ENCODE results near the gene WBP2NL. TPM values are rescaled to one million over a fixed set of nuclear protein-coding genes. Genes with fewer than 3 reads are reported as not detected.

The WBP2NL gene
- total RNA-seq, 1 experiment from 2014 or later: 1.2 TPM

DNA sequence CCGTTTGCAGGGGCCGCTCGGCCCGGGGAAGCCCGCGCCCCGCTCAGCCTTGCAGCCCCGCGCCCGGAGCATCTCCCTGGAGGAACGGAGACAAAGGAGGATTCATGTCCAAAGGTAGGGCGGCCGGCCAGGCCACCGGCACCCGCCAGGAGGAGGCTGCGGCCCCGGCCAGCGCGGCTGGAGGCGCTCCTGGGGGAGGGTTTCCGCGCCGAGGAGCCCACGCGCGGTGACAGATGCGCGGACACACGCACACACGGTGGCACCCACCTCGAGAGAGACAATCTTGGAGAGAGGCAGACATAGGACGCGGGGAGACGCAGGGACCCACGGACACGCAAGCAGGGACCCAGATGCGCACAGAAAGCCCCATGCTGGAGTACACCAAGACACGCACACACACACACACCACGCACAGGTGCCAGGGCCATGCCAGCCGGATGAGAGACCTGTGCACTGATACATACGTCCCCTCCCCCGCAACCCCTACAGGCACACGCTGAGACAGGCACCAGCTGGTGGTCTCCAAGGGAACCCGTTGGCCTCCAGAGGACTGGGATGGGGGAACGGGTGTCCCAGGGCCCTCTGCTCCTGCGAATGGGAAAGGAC lies 21.5 kb upstream of the WBP2NL start:
- DNase-seq (ENCODE audit: extremely low read depth, low read depth): no peak

GRCh38 chr22:41978732-41979131 lies 19.9 kb upstream of the WBP2NL start:
- DNase-seq (ENCODE audit: extremely low read depth, low read depth): no peak

- no peak for DNase-seq (ENCODE audit: extremely low read depth, low read depth)
These were observed 19.0 kb upstream of the WBP2NL start for GRCh38 chr22:41979423-41980250.

DNA sequence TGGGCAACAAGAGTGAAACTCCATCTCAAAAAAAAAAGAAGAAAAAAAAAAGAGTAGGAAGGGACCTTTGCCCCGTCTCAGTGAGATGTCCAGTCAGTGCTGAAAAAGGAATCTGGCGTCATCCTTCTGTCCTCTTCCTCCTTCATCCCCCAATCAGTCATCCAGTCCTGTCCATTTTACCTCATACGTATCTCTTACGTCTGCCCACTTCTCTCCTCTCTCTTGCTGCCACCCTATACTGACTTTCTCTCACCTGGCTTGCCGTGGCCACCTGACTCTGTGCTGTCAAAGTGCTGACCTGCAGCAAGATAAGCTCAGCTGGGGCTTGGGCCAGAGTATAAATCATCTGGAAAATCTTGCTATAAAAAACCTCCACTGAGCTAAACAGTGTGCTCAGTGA lies 15.7 kb upstream of the WBP2NL start:
- no peak for DNase-seq (ENCODE audit: extremely low read depth, low read depth)

GRCh38 chr22:41983513-41984405 lies 14.8 kb upstream of the WBP2NL start:
- DNase-seq (ENCODE audit: extremely low read depth, low read depth): no peak

DNA sequence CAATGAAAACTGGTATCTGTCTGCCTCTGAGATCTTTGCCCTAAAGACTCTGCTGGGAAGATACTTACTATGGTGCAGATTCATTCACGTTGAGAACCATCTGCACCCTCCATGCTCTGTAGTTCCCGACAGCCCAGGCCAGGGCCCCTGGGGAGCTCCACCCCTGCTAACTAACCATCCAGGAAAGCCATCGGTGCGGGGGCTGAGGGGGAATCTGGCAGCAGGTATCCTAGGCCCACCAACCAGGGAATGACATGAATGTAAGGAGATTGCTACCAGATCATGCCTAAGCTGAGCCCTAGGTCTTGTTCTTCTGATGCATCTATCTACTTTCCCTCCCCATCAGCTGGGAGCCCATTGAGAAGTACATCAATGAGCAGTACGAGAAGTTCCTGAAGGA lies 11.3 kb upstream of the WBP2NL start:
- no peak for DNase-seq (ENCODE audit: extremely low read depth, low read depth)

- DNase-seq (ENCODE audit: extremely low read depth, low read depth): no peak
These were observed 9.3 kb upstream of the WBP2NL start for GRCh38 chr22:41989246-41989645.

GRCh38 chr22:41991111-41991510 lies 7.5 kb upstream of the WBP2NL start:
- no peak for DNase-seq (ENCODE audit: extremely low read depth, low read depth)

DNA sequence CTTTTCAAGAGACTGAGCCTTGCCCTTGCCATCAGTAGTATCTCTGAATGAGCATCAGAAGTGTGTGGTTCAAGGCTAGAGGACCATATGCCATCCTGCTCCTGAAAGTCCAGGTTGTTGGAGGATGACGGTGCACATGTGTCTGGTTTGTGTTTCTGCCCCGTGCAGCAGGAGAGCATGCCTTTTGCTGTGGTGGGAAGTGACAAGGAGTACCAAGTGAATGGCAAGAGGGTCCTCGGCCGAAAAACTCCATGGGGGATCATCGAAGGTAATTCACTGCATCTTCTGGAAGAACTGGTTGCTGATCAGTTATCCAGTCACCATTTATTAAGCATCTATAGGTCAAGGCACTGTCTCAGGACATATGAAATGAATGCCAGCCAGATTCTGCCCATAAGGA lies 6.1 kb upstream of the WBP2NL start:
- DNase-seq (ENCODE audit: extremely low read depth, low read depth): no peak

DNA sequence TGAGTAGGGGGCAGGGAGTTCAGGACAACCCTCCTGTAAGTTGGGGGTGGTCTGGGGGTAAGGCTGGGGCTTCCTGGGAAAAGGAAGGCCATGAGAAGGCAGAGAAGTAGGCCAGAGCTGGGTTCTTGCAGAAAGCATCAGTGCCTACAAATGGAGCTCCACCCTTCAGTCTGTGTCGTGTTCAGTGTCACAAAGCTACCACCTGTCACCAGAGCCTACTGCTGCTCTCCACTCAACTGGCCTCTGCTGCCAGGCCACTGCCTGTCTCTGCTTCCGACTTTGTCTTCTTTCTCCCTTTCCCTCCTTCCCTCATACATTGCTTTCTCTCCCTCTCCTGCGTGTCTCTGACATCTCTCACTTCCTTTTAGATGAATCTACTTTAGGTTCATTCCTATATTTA lies 3.4 kb upstream of the WBP2NL start:
- no peak for DNase-seq (ENCODE audit: extremely low read depth, low read depth)

DNA sequence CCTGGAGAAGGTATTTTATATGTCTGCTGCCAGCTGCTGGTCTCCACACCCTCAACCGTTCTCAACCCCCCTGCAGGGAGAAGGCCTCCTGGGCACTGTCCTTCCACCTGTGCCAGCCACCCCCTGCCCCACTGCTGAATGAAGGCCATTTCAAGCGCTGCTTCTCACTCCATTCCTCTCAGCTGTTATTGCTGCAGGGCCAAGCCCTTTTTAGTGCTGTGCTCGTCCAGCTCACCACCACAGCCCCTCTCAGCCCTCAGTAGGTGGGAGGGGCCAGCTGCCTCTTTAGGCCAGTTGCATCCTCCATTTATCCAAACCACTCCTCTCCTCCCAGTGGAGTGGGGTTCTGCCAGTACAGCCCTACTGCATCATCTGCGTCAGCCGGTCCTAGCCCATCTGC lies 1.8 kb upstream of the WBP2NL start:
- no peak for DNase-seq (ENCODE audit: extremely low read depth, low read depth)

- no peak for DNase-seq (ENCODE audit: extremely low read depth, low read depth)
These were observed 1.9 kb downstream of the WBP2NL start for GRCh38 chr22:42000466-42000865.

DNA sequence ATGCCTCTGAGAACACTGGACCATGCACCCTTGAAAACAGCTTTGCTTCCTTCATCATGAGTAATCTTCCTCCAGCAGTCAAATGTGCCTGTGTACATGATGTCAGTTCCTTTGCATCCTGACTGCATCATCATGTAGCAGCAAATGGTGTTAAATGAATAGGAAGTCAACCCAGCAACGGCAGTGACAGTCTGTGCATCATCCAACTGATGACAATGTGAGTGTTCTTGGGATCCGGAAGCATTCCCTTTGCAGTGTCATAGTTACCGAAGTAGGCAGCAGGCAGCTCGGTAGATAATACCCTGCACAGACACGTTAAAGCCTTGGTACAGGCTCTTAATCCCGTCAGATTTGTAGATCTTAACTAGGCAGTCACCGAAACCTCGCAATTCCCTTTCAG lies 2.5 kb downstream of the WBP2NL start:
- DNase-seq (ENCODE audit: extremely low read depth, low read depth): no peak

DNA sequence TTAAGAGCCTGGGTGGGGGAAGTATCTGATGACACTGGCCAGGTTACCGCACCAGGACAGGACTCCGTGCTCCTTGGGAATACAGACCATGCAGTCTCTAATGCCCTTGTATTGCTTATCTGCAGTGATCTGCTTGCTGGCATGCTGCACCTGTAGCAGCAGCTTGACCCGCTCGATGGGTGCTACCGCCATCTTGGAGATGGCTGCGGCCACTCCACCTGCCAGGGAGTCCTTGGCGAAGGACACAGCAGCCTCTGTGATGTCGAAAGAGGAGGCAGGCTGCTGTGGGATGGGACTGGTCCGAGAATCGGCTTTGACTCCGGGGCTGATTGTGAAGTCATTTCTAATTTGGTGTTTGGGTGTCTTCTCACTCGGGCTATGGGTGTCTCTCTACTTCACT lies 3.1 kb downstream of the WBP2NL start:
- no peak for DNase-seq (ENCODE audit: extremely low read depth, low read depth)

DNA sequence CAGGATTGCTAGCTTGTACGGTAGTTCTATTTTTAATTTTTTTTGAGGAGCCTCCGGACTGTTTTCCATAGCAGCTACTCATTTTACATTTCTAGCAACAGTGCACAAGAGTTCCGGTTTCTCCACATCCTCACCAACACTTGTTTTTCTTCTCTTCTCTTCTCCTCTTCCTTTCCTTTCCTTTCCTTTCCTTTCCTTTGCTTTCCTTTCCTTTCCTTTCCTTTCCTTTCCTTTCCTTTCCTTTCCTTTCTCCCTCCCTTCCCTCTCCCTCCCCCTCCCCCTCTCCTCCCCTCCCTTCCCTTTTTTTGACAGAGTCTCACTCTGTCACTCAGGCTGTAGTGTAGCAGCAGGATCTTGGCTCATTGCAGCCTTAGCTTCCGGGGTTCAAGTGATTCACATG lies 9.3 kb downstream of the WBP2NL start:
- no peak for DNase-seq (ENCODE audit: extremely low read depth, low read depth)

DNA sequence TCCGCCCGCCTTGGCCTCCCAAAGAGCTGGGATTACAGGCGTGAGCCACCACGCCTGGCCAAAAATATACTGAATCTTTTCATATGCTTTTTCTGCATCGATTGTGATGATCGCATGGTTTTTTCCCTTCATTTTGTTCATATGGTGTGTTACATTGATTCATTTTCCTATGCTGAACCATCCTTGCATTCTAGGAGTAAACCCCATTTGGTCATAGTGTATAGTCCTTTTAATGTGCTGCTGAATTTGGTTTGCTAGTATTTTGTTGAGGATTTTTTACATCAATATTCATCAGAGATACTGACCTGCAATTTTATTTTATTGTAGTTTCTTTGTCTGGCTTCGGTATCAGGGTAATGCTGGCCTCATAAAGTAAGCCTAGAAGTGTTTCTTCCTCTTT lies 12.2 kb downstream of the WBP2NL start:
- no peak for DNase-seq (ENCODE audit: extremely low read depth, low read depth)

DNA sequence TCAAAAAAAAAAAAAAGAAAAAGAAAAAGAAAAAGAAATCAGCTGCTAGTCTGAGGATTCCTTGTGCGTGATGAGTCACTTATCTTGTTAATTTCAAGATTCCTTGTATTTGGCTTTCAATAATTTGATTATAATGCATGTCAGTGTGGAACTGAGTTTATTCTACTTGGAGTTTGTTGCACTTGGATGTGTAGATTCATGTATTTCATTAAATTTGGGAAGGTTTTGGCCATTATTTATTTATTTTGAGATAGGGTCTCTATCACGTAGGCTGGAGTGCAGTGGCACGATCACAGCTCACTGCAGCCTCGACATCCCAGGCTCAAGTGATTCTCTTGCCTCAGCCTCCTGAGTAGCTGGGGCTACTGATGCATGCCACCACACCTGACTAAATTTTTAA lies 14.8 kb downstream of the WBP2NL start:
- DNase-seq (ENCODE audit: extremely low read depth, low read depth): no peak

- DNase-seq (ENCODE audit: extremely low read depth, low read depth): no peak
These were observed 17.5 kb downstream of the WBP2NL start for GRCh38 chr22:42016111-42016510.

- no peak for DNase-seq (ENCODE audit: extremely low read depth, low read depth)
These were observed 19.6 kb downstream of the WBP2NL start for GRCh38 chr22:42018224-42018623.

DNA sequence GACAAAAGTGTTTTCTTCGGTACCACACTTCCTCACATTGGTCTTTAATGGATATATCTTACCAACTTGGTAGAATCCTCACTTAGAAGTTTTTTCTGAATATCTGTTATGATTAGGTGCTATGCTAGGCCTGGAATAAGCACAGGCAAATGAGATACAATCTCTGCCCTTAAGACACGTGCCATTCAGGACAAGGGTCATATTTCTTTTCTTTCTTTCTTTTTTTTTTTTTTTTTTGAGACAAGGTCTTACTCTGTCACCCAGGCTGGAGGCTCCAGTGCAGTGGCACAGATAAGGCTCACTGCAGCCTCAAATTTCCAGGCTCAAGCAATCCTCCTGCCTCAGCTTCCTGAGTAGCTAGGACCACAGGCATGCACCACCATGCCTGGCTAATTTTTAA lies 23.0 kb downstream of the WBP2NL start:
- no peak for DNase-seq (ENCODE audit: extremely low read depth, low read depth)

DNA sequence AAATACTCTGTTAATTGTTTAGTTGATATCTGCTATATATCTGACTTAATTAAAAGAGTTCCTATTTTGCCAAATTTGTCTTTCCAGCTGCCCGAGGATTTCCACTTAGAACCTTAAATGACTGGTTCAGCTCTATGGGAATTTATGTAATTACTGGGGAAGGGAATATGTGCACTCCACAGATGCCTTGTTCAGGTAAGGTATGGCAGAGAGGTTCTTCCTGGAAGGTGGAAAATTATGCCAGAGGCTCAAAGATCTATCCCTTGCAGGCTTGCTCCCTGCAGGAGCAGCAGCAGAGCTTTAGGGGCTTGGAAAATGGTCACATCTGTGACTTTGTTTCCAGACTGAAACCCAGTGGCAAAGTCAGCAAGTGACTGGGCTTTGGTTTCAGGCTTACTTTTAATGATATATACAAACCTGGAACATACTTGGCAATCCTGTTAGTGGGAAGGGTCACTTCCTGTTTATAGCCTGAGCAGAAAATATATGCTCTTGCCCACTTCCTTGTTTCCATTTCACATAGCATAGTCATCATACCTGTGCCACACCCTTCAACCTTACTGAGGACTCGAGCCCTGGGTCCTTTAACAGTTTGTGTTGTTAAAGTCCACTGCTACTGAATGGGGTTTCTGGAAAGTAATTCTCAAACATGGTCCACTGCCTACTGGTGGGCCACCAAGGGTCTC lies 23.7 kb downstream of the WBP2NL start:
- DNase-seq (ENCODE audit: extremely low read depth, low read depth): no peak
